SU-DHL-6 (cell line): Measurements from ENCODE around the gene ANXA6.
"Not testable (repeated sequence)": the region's sequence is repeated elsewhere in the genome, so short reads cannot be mapped to it uniquely, and the experiment has no call there.

ENCODE experiments used
- H2AFZ ChIP-seq: fragments of 200-600 bp; sonication (generic); 2 replicates; pipeline ENCODE4 v1.6.1; 2014; ENCODE audit warnings: low read depth, mild to moderate bottlenecking, moderate library complexity, mixed read lengths, antibody characterized with exemption, low read length; ENCODE audit not compliant: severe bottlenecking
- H3F3A ChIP-seq: fragments of 200-600 bp; shearing (Covaris generic); 2 replicates; pipeline ENCODE4 v1.6.0; 2016; ENCODE audit warnings: antibody characterized with exemption, mild to moderate bottlenecking; ENCODE audit not compliant: insufficient read depth
- H3K27ac ChIP-seq: fragments of 200-600 bp; sonication (generic); 2 replicates; pipeline ENCODE4 v1.5.1; 2016; ENCODE audit warnings: low read depth, mild to moderate bottlenecking, low read length, moderate library complexity, mixed read lengths
- H3K27me3 ChIP-seq: fragments of 200-600 bp; sonication (generic), shearing (Covaris generic); 2 replicates; pipeline ENCODE4 v1.6.0; 2014; ENCODE audit warnings: mild to moderate bottlenecking, low read length
- H3K36me3 ChIP-seq: fragments of 200-600 bp; sonication (generic); 2 replicates; pipeline ENCODE4 v1.6.1; 2014; ENCODE audit warnings: mild to moderate bottlenecking, low read length, mixed read lengths
- H3K4me2 ChIP-seq: fragments of 300-600, 200-600 bp; shearing (Covaris generic), sonication (generic); 2 replicates; pipeline ENCODE4 v1.6.0; 2014; ENCODE audit warnings: low read length, low read depth, mild to moderate bottlenecking; ENCODE audit not compliant: poor library complexity, severe bottlenecking
- H3K4me3 ChIP-seq: fragments of 200-600 bp; sonication (generic); 2 replicates; pipeline ENCODE4 v1.5.1; 2014; ENCODE audit warnings: antibody characterized with exemption, low read length, mild to moderate bottlenecking, mixed read lengths; ENCODE audit not compliant: insufficient read depth, poor library complexity, severe bottlenecking
- H3K79me2 ChIP-seq: fragments of 200-600 bp; sonication (generic); 2 replicates; pipeline ENCODE4 v1.6.1; 2014; ENCODE audit warnings: mild to moderate bottlenecking, low read length, moderate library complexity; ENCODE audit not compliant: insufficient read depth
- H3K9ac ChIP-seq: fragments of 200-600 bp; sonication (generic); 2 replicates; pipeline ENCODE4 v1.7.0; 2014; ENCODE audit warnings: mild to moderate bottlenecking, low read length
- H3K9me2 ChIP-seq: fragments of 200-600 bp; sonication (generic); replicated peaks from 2 replicates; pipeline ENCODE4 v1.6.1; 2014; ENCODE audit warnings: low read length; ENCODE audit not compliant: insufficient read depth
- H3K9me3 ChIP-seq: fragments of 200-600 bp; sonication (generic); 2 replicates; pipeline ENCODE4 v1.6.1; 2014; ENCODE audit warnings: low read length, mixed read lengths; ENCODE audit not compliant: insufficient read depth
- H4K20me1 ChIP-seq: fragments of 200-600 bp; sonication (generic); 2 replicates; pipeline ENCODE4 v1.6.1; 2014; ENCODE audit warnings: low read depth, mild to moderate bottlenecking, antibody characterized with exemption, low read length, moderate library complexity, mixed read lengths
- CTCF ChIP-seq: fragments of 200-600 bp; sonication (generic); IDR thresholded peaks from one replicate; pipeline ENCODE4 v1.5.1; 2017; ENCODE audit warnings: antibody characterized with exemption, mild to moderate bottlenecking, low read length, moderate library complexity; ENCODE audit not compliant: insufficient read depth, poor library complexity, severe bottlenecking
- EZH2phosphoT487 ChIP-seq: fragments of 200-600 bp; sonication (generic), shearing (Covaris generic); conservative IDR thresholded peaks from 2 replicates; pipeline ENCODE4 v1.6.1; 2018; ENCODE audit warnings: mild to moderate bottlenecking, antibody characterized with exemption, low read length, moderate library complexity, mixed read lengths

Gene ANXA6

GRCh38 chr5:151198861-151199260, 41.3 kb upstream of the ANXA6 start:
- H3K9me2 ChIP-seq = no peaks in the 10 kb centered on the region
- H3K36me3 ChIP-seq = peaks cover 57% of the 10 kb centered on the region
- no peak overlapping the region for H2AFZ ChIP-seq
- H3K4me2 ChIP-seq = no peak overlapping the region
- H3K9me3 ChIP-seq = no peaks in the 10 kb centered on the region; the same call in 1 of the 2 replicates
- H4K20me1 ChIP-seq = no peaks in the 10 kb centered on the region
- peaks cover 82% of the 10 kb centered on the region for H3F3A ChIP-seq
- H3K9ac ChIP-seq = no peak overlapping the region
- no peaks in the 10 kb centered on the region for H3K27me3 ChIP-seq
- H3K79me2 ChIP-seq = peaks cover 37% of the 10 kb centered on the region
- peak overlapping the region; percentile 95 for H3K27ac ChIP-seq
- no peak for TF ChIP-seq CTCF
- TF ChIP-seq EZH2phosphoT487 = no peak
- H3K4me3 ChIP-seq = no peak overlapping the region

- H3F3A ChIP-seq = peaks cover 84% of the 10 kb centered on the region
- H3K4me2 ChIP-seq = peak overlapping the region; percentile 57
- H3K27ac ChIP-seq = peak overlapping the region; percentile 95
Observed at GRCh38 chr5:151197291-151197600, 39.7 kb upstream of the ANXA6 start.

GRCh38 chr5:151196556-151197290, 39.1 kb upstream of the ANXA6 start:
- Histone ChIP-seq H3K4me2 (peak overlapping the region; percentile 57), H3K9me3 (no peaks in the 10 kb centered on the region; the same call in 1 of the 2 replicates), H2AFZ (no peak overlapping the region), H3K4me3 (no peak overlapping the region), H4K20me1 (no peaks in the 10 kb centered on the region), H3F3A (peaks cover 86% of the 10 kb centered on the region), H3K79me2 (peaks cover 51% of the 10 kb centered on the region), H3K27ac (peak overlapping the region; percentile 95), H3K27me3 (no peaks in the 10 kb centered on the region), H3K36me3 (peaks cover 76% of the 10 kb centered on the region), H3K9ac (peak overlapping the region; percentile 43), H3K9me2 (no peaks in the 10 kb centered on the region)
- TF ChIP-seq CTCF (no peak), EZH2phosphoT487 (no peak)

More at GRCh38 chr5:151197291-151197600, 39.7 kb upstream of the ANXA6 start:
- H3K4me3 ChIP-seq, H2AFZ ChIP-seq, H4K20me1 ChIP-seq, H3K9me3 ChIP-seq, H3K27me3 ChIP-seq, H3K9me2 ChIP-seq: not testable (repeated sequence)
- Histone ChIP-seq H3K36me3 (peaks cover 72% of the 10 kb centered on the region), H3K9ac (peak overlapping the region; percentile 36), H3K79me2 (peaks cover 46% of the 10 kb centered on the region)

GRCh38 chr5:151195622-151196021, 38.0 kb upstream of the ANXA6 start:
- no peaks in the 10 kb centered on the region for H3K27me3 ChIP-seq
- no peak overlapping the region for H2AFZ ChIP-seq
- H3K4me2 ChIP-seq = peak overlapping the region; percentile 57
- H4K20me1 ChIP-seq = no peaks in the 10 kb centered on the region
- peak overlapping the region; percentile 43 for H3K9ac ChIP-seq
- peaks cover 77% of the 10 kb centered on the region for H3K36me3 ChIP-seq
- H3K9me3 ChIP-seq = no peaks in the 10 kb centered on the region; the same call in 1 of the 2 replicates
- no peaks in the 10 kb centered on the region for H3K9me2 ChIP-seq
- H3K79me2 ChIP-seq = peaks cover 62% of the 10 kb centered on the region
- peaks cover 81% of the 10 kb centered on the region for H3F3A ChIP-seq
- TF ChIP-seq CTCF (no peak), EZH2phosphoT487 (no peak)
- H3K27ac ChIP-seq = peak overlapping the region; percentile 95
- H3K4me3 ChIP-seq = no peak overlapping the region
